Right cardiac atrium (tissue), 5 donors: ENCODE results near the gene NACC2. TPM values are rescaled to one million over a fixed set of nuclear protein-coding genes. Genes with fewer than 3 reads are reported as not detected.
A peak's percentile ranks its signal among the peaks of the same experiment; 100 is the strongest.

Experiments
- ATAC-seq, 2 donors: fragments of 200-7000 bp; cut with Tn5 transposase; one replicate each; pipeline versions ENCODE4 v1.8.0 to v1.9.1; 2020; ENCODE audit warnings: moderate library complexity in 2 of 2, mild to moderate bottlenecking in 1 of 2
- DNase-seq, 3 donors: peaks; one replicate each; pipeline ENCODE4 v3.0.0-alpha.2; 2020
- H3K27ac ChIP-seq: one replicate; pipeline ENCODE4 v1.5.1; 2013; ENCODE audit warnings: mild to moderate bottlenecking, low read length, control low read depth, moderate library complexity
- H3K27me3 ChIP-seq: one replicate; pipeline ENCODE4 v1.6.1; 2013; ENCODE audit not compliant: control insufficient read depth, insufficient read depth
- H3K4me1 ChIP-seq: one replicate; pipeline ENCODE4 v1.6.1; 2013; ENCODE audit warnings: low read length; ENCODE audit not compliant: control insufficient read depth, insufficient read depth
- H3K4me3 ChIP-seq: one replicate; pipeline ENCODE4 v1.5.1; 2013; ENCODE audit warnings: low read length, control low read depth
- H3K9me3 ChIP-seq: one replicate; pipeline ENCODE4 v1.6.1; 2013; ENCODE audit warnings: low read length; ENCODE audit not compliant: control insufficient read depth
- WGBS: extraction: QIAGEN DNeasy Blood & Tissue Kit; methylation state at CpG from one replicate; pipeline ENCODE4 v1.1.7; 2013; 5-methylcytosine and 5-hydroxymethylcytosine counted together
- intact Hi-C, 4 donors: fragments of 100-400 bp; cut with DNase I; formaldehyde crosslinking; loops; one replicate each; pipeline versions ENCODE4 v1.11.0 to v1.14.0; 2022 to 2023
- polyA plus RNA-seq: library from polyadenylated mRNA; stranded (reverse); fragments of 200-250 nt; gene quantifications from one replicate; pipeline ENCODE4 v1.2.3, GENCODE V29; 2013
- total RNA-seq, 4 donors: library from RNA; stranded (reverse); fragmentation: NEBNext Ultra II Directional; extraction: Animal tissue kit (Norgen Biotek cat#: 25700); gene quantifications; one replicate each; pipeline ENCODE4 v1.2.1, GENCODE V29; 2021
- donor health status: healthy with polysubstance abuse.
- donor health status: DM: no; HTN: yes; CAD: no.
- donor health status: DM: no; HTN: no; CAD: no.
- donor health status: DM: no; HTN: yes; CAD: no; lungs with severe emphysema.
- donor health status: DM: yes; HTN: yes; CAD: no.

NACC2 gene
- total and polyA plus RNA-seq, 5 donors = 19.4 to 45.3 (median 34.1) TPM

DNA sequence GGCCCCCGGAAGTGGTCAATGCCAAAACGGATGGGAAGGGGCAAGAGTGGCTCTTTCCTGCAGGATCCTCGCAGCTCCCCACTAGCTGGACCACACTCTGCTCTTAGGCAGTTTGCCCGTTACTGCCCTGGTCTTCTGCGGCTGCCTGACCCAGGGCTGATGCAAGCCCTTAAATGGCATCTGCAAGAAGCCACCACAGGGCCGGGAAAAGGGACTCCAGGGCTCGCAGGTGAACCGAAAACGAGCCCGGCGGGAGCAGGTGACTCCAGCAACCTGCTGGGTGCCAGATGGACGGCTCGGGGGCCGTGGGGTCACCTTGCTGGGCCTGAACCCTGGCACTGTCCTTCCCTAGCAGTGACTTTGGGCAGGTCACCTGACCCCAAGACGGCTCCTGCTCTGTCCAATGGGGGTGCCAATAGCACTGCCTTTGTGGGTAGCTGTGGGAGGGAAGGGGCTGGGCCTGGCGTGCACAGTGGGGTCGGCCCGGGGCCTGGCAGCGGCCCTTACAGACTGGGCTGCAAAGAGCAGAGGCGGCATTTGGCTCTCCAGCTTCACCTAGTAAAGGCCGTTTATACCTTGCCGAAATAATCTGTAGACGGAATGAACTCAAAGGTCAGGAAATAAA is 22.3 kb upstream of the NACC2 start:
- ATAC-seq = no peak
- Histone ChIP-seq H3K27me3 (no peaks in the 10 kb centered on the region), H3K27ac (peak overlapping the region; percentile 49), H3K9me3 (no peaks in the 10 kb centered on the region), H3K4me1 (peaks cover 4% of the 10 kb centered on the region), H3K4me3 (peak overlapping the region; percentile 59)
- intact Hi-C loops = no loop called here
- WGBS = 51% methylated on average over 23 of the region's 23 CpGs
- DNase-seq = peak; percentile 38 to 76 (median 70)

DNA sequence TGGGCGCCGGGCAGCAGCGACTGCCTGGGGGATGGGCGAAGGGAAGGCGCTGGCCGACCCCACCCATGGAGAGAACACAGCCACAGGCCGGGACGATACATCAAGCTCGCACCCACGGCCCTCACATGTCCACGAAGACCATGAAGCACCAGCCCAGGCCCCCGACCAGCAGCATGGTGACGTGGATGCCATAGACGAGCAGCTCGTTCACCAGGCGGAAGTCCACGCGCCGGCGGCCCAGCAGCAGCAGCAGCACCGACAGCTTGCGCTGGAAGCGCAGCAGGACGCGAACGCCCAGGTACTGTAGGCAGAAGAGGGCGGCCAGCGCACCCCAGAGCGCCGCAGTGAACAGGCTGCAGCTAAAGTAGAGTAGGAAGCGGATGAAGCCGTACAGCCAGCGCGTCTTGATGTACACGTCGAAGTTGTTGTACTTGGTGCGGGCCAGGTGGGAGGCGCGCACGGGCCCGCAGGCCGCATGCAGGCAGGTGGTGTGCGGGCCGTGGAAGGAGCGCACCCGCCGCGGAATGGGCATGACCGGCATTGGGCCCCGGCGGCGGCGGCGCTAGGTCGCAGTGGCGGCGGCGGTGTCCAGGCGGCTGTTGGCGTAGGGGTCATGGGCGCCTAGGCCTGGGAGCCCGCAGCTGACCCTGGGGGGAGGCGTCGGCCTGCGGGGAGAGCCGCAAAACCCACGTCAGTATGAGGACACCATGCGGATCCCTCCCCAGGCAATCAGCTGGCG is 21.4 kb upstream of the NACC2 start:
- ATAC-seq = no peak
- WGBS = 96% methylated on average over 69 of the region's 69 CpGs
- DNase-seq = peak in 1 of 3 donors; percentile 61
- H3K27ac ChIP-seq = no peak overlapping the region
- peaks cover 4% of the 10 kb centered on the region for H3K4me1 ChIP-seq
- no peaks in the 10 kb centered on the region for H3K27me3 ChIP-seq
- H3K4me3 ChIP-seq = no peak overlapping the region
- intact Hi-C loops = no loop called here
- H3K9me3 ChIP-seq = no peaks in the 10 kb centered on the region

DNA sequence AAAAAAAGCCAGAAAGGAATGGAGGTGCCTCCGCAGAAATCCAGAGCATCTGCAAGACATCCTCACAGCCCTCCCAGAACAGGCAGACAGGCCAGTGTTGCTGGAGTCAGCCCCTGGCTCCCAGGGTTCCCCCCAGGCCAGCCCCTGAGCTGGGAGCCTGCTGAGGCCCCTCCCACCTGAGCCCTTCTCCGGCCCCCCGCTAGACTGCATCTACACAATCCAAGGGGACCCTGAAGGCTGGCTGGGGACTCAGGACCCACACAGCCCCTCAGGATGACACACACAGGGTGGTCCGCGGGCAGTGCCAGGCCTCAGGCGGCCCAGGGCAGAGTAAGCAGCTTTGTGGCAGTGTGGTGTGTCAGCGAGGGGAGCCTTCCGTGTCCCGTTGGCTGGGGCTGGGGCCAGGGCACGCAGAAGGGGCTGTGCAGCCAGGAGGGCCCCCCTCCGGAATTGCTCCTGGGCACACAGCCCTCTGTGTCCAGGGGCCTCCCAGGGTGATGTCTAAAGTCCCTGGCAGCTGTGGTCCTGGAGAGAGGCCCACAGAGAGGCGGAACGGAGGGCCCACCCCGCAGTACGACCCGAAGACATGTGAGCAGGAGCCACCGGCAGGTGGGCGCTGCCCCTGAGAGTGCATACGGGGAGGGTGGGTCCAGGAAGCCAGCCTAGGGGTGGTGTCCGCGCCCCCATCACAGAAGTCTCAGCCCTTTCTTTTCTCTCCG is 20.7 kb upstream of the NACC2 start:
- H3K27me3 ChIP-seq = no peaks in the 10 kb centered on the region
- ATAC-seq (no peak), DNase-seq (peak in 1 of 3 donors; percentile 51)
- no peak overlapping the region for H3K27ac ChIP-seq
- H3K4me1 ChIP-seq = peaks cover 4% of the 10 kb centered on the region
- H3K9me3 ChIP-seq = no peaks in the 10 kb centered on the region
- no peak overlapping the region for H3K4me3 ChIP-seq
- WGBS = 84% methylated on average over 22 of the region's 22 CpGs
- intact Hi-C loops = no loop called here

DNA sequence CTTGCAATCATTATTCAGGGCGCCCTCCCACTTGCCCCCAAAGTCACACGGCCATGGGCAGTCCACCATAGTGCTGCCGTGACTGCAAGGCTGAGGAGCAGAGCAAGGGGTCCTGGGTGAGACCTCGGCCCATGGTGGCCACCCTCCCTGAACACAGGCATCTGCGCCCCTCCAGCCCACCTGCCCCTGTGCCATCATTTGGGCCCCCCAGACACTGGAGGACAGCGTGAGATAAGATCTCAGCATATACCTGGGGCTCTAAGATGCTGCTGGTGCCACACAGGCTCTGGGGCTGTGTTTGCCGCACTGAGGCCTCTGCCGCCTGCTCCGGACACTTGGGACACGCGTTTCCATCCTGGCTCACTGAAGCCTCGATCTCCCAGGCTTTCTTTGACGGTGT is 20.1 kb upstream of the NACC2 start:
- intact Hi-C loops = no loop called here
- H3K27ac ChIP-seq = no peak overlapping the region
- peak in 1 of 3 donors; percentile 32 for DNase-seq
- no peaks in the 10 kb centered on the region for H3K9me3 ChIP-seq
- peaks cover 4% of the 10 kb centered on the region for H3K4me1 ChIP-seq
- H3K4me3 ChIP-seq = no peak overlapping the region
- ATAC-seq = no peak
- 91% methylated on average over 13 of the region's 13 CpGs for WGBS
- no peaks in the 10 kb centered on the region for H3K27me3 ChIP-seq

DNA sequence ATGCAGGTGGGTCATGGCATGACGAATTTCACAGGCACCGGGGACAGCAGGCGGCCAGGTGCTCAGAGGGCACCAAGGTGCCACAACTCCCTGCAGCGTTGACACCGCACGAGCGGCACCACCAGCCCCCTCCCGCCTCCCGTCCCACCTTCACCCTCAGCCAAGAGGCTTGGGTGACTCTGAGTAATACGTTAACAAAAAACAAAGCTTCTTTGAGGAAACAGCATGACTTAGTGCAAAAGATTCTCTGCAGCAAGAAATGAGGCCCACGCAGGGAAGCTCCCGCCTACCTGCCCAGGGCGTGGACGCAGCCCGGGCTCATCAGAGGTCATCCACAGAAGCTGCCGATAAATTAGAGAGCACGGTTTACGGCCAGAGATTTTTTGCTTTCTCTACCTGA is 19.5 kb upstream of the NACC2 start:
- no peaks in the 10 kb centered on the region for H3K27me3 ChIP-seq
- DNase-seq = peak in 1 of 3 donors; percentile 25
- 95% methylated on average over 18 of the region's 18 CpGs for WGBS
- no peak overlapping the region for H3K4me3 ChIP-seq
- no peak overlapping the region for H3K27ac ChIP-seq
- no peak for ATAC-seq
- no peaks in the 10 kb centered on the region for H3K9me3 ChIP-seq
- H3K4me1 ChIP-seq = peaks cover 4% of the 10 kb centered on the region
- intact Hi-C loops = no loop called here

DNA sequence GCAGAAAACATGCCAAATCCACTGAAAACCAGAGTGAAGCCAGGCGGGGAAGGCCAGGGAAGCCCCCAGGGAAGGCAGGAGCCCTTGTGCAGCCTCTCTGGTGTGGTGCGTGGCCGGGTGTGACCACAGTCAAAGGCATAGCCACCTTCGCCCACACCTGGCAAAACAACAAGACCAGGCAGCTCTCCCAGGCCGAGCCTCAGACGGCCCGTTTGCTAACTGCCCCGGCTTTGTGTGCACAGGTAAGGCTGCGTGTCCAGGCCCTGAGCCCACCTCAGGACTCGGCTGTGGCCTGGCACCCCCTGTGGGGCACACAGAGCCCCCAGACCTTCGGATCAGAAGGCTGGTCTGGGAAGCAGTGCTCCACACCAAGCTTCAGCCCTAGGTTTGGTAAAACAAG is 17.5 kb upstream of the NACC2 start:
- ATAC-seq = no peak
- intact Hi-C loops = no loop called here
- Histone ChIP-seq H3K9me3 (no peaks in the 10 kb centered on the region), H3K4me3 (no peak overlapping the region), H3K4me1 (peaks cover 5% of the 10 kb centered on the region), H3K27ac (no peak overlapping the region), H3K27me3 (no peaks in the 10 kb centered on the region)
- WGBS = 92% methylated on average over 11 of the region's 11 CpGs
- DNase-seq = no peak

DNA sequence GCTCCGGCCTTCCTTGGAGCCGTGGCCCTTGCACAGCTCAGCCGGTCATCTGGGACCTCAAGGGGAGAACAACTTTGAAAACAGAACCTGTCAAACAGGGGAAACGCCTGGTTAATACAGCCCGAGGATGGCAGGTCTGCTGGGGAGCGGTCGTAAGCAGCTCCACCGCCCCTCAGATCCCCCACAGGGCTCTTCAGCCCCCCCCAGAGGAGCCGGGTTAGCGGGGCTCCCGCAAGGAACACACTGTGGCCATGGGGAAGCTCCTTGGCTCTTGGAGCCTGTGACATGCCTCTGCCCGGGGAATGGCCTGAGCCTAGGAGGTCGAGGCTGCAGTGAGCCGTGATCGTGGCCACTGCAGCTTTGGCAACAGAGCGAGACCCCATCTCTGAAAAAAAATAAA is 16.8 kb upstream of the NACC2 start:
- DNase-seq (peak in 1 of 3 donors; percentile 60), ATAC-seq (no peak)
- intact Hi-C loops = no loop called here
- H3K9me3 ChIP-seq = no peaks in the 10 kb centered on the region
- H3K4me3 ChIP-seq = no peak overlapping the region
- WGBS = 65% methylated on average over 16 of the region's 16 CpGs
- no peak overlapping the region for H3K27ac ChIP-seq
- no peaks in the 10 kb centered on the region for H3K27me3 ChIP-seq
- H3K4me1 ChIP-seq = peaks cover 2% of the 10 kb centered on the region

DNA sequence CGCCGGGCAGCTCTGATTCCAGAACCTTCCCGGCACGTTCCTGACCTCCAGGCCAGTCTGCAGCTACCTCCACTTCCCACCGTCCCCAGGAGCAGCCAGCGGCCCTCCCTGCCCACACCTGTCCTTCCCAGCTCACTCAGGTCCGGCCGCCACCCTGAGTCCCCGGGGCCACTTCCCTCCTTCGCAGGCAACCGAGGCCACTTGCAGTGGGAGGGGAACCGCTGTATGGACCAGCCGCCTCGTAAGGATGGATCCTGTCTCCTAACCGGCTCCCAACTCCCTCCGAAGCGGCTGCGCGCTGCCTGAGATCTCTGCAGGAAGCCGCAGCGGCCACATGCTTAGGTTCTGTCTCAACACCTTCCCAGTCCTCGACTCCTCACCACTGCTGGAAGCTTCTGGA is 16.1 kb upstream of the NACC2 start:
- H3K4me3 ChIP-seq = no peak overlapping the region
- H3K9me3 ChIP-seq = no peaks in the 10 kb centered on the region
- ATAC-seq = no peak
- H3K27ac ChIP-seq = no peak overlapping the region
- no peaks in the 10 kb centered on the region for H3K27me3 ChIP-seq
- peak in 1 of 3 donors; percentile 58 for DNase-seq
- peaks cover 2% of the 10 kb centered on the region for H3K4me1 ChIP-seq
- WGBS = 83% methylated on average over 22 of the region's 22 CpGs
- intact Hi-C loops = no loop called here

DNA sequence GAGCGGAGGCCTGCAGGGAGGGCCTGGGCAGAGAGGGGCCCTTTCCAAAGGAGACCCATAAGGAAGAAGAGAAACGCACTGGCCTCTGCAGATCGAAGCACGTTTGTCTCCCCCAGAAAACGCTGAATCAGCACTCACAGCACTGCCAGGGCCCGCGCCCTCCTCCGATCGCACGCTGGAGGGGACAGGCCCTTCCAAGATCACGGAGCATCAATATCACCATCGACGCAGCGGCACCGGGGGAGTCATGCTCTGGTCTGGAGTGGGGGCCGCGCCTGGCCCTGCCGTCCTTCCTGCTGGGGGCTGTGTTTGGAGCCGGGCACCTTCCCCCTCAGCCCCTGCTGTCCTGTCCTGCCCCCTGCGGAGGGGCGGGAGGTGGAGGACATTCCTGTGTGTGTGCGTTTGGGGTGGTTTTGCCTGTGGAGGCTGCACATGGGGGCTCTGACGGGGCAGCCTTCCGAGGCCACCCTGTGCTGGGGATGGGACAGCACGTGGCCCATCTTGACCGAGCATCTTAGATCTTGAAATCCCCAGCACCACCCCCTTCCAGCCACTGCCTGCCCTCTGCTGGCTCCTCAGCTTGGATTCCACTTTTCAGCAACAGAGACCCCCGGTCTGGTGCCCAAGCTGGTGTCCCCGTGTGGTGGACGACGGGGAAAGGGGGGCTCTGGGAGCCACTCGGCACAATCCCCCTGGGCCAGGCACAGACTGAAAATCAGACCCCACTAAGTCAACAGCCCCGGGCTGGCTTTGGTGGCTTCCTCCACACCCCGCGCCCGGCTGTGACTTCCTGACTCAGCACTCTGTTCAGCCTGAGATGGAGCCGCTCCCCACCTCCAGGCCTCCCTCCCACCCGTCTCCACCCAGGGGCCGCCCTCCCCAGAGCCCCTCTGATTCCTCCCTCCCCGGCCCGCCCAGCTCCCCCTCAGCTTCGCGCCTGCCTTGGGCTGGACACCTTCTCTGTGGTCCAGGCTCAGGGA is 15.3 kb upstream of the NACC2 start:
- DNase-seq (peak in 1 of 3 donors; percentile 73), ATAC-seq (peak; percentile 1 to 12)
- intact Hi-C loops = no loop called here
- 16% methylated on average over 42 of the region's 42 CpGs for WGBS
- no peak overlapping the region for H3K4me3 ChIP-seq
- no peaks in the 10 kb centered on the region for H3K9me3 ChIP-seq
- H3K27me3 ChIP-seq = no peaks in the 10 kb centered on the region
- peaks cover 4% of the 10 kb centered on the region for H3K4me1 ChIP-seq
- no peak overlapping the region for H3K27ac ChIP-seq

DNA sequence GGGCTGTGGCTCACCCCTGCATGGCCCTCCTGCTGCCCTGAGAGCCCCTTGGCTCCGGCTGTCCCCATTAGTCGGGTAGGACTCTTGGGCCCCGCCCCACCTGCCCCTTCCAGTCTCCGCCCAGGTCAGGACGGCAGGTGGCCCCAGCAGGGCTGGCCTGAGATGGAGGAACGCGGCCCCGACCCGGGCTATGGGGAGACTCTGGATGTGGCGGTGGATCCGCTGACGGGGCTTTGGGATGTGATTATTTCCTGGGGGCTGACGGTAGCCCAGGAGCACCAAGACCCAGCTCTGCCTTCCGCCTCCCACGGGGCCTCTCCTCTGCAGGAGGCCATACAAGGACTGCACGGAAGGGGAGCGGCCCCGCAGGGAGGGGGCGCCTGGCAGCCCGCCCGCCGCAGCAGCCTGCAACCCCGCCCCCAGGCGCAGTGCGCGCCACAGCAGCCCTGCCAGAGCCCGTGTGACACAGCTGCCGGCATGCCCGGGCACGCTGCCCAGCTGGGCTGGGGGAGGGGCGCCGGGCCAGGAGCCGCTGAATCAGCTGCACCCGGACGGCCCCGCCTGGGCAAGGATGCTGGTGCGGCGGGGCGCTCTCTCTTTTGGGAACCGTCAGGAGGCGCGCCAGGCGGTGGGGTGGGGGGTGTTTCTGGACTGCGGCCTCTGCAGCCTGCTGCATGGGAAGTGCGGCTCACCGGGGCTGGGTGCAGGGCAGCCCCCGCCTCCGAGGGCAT is 14.4 kb upstream of the NACC2 start:
- 1% methylated on average over 48 of the region's 48 CpGs for WGBS
- DNase-seq (peak; percentile 94 to 98 (median 97)), ATAC-seq (peak; percentile 91 to 93)
- Histone ChIP-seq H3K9me3 (no peaks in the 10 kb centered on the region), H3K4me3 (no peak overlapping the region), H3K27me3 (no peaks in the 10 kb centered on the region), H3K27ac (peak overlapping the region; percentile 48), H3K4me1 (peaks cover 5% of the 10 kb centered on the region)
- intact Hi-C loops = no loop called here
